Ramos (cell line): ENCODE measurements around the gene ATXN2L.

Experiments used
- in situ Hi-C: fragments of 300-500 bp; cut with MboI; formaldehyde crosslinking; loops from one replicate; pipeline ENCODE4 v1.14.3; 2022; ENCODE audit warnings: low sequenced_read_pairs; ENCODE audit not compliant: unreplicated experiment

The ATXN2L gene

GRCh38 chr16:28835864-28836760, 13.3 kb downstream of the ATXN2L start:
- in situ Hi-C loops: no loop called here

GRCh38 chr16:28836761-28837064, 13.9 kb downstream of the ATXN2L start:
- in situ Hi-C loops: no loop called here

GRCh38 chr16:28837672-28838557, 15.1 kb downstream of the ATXN2L start:
- in situ Hi-C loops: no loop called here

GRCh38 chr16:28838558-28838918, 15.7 kb downstream of the ATXN2L start:
- in situ Hi-C loops: no loop called here

- in situ Hi-C loops: no loop called here
Observed at GRCh38 chr16:28839004-28839639, 16.3 kb downstream of the ATXN2L start.

DNA sequence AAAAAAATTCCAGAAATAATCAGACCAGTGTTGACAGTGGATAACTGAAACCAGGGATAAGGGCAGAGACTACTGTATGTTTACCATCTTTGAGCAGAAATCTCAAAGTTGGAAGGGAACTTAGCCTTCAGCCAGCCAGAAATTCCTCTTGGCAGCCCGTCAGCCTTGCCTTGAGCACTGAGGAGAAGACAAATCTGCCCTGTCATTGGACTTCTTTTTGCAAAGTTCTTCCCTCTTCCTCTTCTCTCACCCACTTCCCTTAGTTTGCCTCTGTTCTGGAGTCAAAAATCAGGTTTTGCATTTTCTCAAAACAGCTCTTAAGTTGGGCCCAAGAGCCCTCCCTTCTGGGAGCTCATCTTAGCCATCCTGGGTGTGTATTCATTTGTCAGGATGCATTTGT, 17.1 kb downstream of the ATXN2L start:
- in situ Hi-C loops: no loop called here

- in situ Hi-C loops: no loop called here
Observed at GRCh38 chr16:28842696-28843095, 19.9 kb downstream of the ATXN2L start.

DNA sequence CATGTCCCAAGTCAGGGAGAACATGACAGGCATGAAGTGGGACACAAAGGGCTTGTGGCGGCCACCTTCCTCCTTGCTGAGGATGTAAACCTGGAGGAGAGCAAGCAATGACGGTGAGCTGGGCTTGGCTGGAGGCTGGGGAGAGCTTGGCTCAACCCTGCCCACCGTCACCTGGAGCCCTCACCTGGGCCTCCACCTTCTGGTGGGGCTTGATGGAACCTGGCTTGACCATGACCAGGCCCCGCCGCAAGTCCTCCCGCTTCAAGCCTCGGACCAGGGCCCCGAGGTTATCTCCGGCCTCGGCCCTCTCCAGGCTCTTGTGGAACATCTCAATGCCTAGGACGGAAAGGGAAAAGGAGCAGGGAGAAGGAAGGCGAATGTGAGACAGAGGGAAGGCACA, 21.0 kb downstream of the ATXN2L start:
- in situ Hi-C loops: no loop called here

GRCh38 chr16:28844226-28844885, 21.6 kb downstream of the ATXN2L start:
- in situ Hi-C loops: no loop called here

GRCh38 chr16:28845293-28845692, 22.5 kb downstream of the ATXN2L start:
- in situ Hi-C loops: no loop called here

DNA sequence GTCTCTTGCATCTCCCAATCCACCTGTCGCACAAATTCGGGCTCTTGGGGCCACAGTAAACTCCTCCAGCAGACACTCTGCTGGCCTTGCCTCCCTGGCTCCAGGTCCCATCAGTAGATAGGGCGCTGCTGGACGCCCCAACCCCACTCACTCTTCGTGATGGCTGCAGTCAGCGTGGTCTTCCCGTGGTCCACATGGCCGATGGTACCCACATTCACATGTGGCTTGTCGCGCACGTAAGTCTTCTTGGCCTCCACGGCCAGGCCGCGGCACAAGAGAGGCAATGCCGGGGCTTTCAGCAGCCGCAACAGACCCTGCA, 22.9 kb downstream of the ATXN2L start:
- in situ Hi-C loops: no loop called here

- in situ Hi-C loops: no loop called here
Observed at GRCh38 chr16:28846080-28846932, 23.5 kb downstream of the ATXN2L start, which contains the start of gene TUFM. Gene TUFM, minus strand, starts transcription at chr16:28846348. Its CDS starts 79 bp downstream, at chr16:28846269.

GRCh38 chr16:28846933-28847273, 24.1 kb downstream of the ATXN2L start:
- in situ Hi-C loops: no loop called here

- in situ Hi-C loops: no loop called here
Observed at GRCh38 chr16:28858421-28858820, 35.6 kb downstream of the ATXN2L start.

DNA sequence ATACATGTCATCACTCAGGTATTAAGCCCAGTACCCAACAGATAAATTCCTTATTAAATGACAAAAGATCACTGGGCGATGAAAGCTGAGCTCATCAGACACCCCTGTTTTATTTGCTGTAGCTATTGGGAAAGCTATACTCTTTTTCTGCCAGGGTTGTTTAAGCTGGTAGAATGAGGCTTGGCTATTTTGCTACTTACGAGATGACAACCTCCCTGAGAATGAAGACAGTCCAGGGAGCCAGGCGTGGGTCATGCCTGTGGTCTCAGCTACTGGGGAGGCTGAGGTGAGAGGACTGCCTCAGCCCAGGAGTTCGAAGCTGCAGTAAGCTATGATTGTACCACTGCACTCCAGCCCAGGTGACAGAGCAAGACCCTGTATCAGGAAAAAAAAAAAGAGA, 36.5 kb downstream of the ATXN2L start:
- in situ Hi-C loops: no loop called here

DNA sequence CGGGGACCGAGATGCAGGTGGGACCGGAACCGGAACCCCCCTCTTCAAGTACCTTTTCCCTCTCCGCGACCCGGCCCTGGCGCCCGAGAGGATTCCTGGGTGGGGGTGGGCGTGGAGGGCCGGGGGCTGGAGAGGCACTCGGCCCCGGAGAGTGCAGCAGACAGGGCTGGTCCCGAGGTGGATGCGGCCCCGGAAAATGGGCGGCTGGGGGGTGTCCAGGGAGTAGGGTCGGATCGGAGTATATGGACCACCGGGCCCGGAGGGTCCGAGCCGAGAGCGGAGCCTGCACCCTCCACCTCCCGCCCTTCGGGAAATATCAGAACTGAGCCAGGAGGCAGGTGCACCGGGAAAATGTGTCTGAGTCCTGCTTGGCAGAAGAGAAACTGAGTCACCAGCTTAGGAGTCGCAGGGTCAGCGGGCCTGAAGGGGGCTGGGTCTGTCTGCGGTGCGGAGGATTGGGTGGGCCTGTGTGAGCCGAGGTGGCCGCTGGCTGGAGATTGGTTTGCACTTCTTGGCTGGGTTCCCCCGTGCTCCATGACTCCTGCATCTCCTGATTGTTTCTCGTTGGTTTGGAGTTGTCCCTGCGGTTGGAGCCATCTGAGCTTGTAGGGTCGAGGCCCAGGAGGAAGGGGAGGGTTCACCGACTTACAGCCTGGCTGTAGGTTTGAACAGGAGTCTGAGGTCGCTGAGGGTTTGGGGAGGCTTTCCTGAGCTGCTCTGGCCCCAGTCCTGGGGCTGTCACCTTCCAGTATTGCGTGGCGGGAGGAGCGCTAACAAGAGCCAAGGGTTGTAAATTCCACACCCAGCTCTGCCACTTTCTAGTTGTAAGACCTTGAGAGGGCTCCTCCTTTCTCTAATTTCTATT, 41.4 kb downstream of the ATXN2L start:
- in situ Hi-C loops: no loop called here

DNA sequence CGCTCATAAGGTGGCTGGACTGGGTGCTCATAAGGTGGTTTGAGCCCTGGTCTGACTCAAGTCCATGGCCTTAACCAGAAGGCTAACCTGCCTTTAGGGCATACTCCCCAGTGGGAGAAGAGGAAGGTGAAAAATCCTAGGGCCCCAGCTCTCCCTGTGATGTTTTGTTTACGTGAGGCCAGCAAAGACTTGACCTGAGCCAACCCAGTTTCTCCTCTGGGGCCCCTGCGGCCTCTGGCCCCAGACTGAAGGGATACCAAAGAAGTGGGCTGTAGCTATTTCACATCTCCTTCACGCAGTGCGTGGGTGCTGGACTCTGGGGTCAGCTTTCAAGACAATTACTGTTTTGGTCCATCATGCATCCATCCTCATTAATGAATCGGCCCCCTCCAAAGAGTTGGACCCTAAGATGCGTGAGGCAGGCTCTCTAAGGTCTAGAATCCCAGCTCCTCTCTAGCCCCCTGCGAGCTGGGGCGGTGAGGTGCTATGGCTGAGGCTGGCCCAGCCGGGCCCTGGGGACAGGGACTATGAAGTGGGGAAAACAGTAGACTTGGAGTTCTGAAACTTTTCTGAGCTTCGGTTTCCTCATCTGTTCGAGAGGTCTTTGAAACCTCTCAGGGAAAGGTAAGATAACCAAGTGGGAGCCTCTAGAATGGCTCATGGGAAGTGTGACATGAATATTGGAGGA, 42.3 kb downstream of the ATXN2L start:
- in situ Hi-C loops: loop anchor here (5.0 kb wide), 1 partner anchor 82 kb away; no protein-coding TSS in a partner anchor
